Measurements from ENCODE around the gene SGPP1.

DNA sequence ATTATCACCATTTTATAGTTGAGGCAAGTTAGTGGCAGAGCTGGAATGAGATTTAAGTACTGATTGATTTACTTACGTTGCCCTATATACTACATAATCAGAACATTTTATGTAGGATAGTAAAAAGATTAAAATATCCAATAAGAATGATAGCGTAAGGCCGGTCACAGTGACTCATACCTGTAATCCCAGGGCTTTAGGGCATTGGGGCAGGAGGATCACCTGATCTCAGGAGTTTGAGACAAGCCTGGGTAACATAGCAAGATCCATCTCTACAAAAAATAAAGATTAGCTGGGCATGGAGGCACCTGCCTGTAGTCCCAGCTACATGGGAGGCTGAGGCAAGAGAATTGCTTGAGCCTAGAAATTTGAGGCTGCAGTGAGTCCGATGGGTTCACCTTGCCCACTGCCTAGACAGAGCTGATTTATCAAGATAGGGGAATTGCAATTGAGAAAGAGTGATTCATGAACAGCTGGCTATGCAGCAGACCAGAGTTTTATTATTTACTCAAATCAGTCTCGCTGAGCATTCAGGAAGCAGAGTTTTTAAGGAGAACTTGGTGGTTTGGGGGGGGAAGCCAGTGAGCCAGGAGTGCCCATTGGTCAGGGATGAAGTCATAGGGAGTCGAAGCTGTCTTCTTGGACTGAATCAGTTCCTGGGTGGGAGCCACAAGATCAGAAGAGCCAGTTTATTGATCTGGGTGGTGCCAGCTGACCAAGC lies 24.7 kb upstream of the SGPP1 start:
- TF ChIP-seq POLR2AphosphoS5 (IDR thresholded peaks at IDR 0.05) (no peak), EP300 (IDR thresholded peaks at IDR 0.05) (no peak)
- TF ChIP-seq, protein P1, sequence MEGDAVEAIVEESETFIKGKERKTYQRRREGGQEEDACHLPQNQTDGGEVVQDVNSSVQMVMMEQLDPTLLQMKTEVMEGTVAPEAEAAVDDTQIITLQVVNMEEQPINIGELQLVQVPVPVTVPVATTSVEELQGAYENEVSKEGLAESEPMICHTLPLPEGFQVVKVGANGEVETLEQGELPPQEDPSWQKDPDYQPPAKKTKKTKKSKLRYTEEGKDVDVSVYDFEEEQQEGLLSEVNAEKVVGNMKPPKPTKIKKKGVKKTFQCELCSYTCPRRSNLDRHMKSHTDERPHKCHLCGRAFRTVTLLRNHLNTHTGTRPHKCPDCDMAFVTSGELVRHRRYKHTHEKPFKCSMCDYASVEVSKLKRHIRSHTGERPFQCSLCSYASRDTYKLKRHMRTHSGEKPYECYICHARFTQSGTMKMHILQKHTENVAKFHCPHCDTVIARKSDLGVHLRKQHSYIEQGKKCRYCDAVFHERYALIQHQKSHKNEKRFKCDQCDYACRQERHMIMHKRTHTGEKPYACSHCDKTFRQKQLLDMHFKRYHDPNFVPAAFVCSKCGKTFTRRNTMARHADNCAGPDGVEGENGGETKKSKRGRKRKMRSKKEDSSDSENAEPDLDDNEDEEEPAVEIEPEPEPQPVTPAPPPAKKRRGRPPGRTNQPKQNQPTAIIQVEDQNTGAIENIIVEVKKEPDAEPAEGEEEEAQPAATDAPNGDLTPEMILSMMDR (IDR thresholded peaks at IDR 0.05), result no peak

Data from upper lobe of left lung (tissue), 4 donors.